HG03039 (cell line): Measurements from ENCODE around the gene ANKRD12.
A peak's percentile ranks its signal among the peaks of the same experiment; 100 is the strongest.
"Not testable (repeated sequence)": the region's sequence is repeated elsewhere in the genome, so short reads cannot be mapped to it uniquely, and the experiment has no call there.

Source experiments
- ATAC-seq: cut with Tn5 transposase; IDR thresholded peaks from one replicate; pipeline ENCODE4 v1.9.1; 2021; ENCODE audit warnings: mild to moderate bottlenecking, moderate library complexity; ENCODE audit not compliant: unreplicated experiment

ANKRD12 gene

DNA sequence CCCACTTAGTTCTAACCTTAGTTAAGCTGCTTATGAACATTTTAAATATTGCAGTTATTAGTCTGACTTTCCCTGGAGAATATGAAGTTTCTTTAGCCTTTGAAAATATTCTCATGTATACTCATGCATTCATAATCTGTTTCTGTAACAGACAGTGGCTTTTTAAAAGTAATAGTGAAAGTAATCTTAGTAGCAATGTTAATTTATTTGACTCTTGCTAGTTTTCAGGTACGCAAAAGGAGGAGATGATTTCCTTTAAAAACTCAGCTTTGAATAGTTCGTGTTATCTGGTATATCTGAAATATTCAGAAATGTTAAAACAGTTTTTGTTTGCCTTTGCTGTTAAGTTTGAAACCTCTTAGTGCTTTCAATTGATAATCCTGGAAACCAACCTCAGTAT lies 3.8 kb downstream of the ANKRD12 start:
- ATAC-seq: no peak

DNA sequence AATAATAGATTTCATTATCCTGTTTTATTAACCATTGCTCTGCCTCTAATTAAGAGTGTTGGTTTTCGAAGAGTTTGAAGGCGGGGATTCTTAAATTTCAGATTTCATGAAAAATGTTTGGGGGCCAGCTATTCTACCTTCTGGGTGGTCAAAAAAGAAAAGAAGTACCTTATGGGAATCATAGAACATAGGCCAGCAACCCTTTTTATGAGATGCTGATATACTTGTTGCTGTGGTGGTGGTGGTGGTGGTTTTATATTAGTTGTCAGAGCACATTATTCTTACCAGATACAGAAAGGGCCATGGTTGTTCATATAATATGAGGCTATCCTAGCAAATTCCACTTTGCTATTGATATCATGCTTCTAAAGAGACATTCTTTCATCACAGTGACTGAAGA lies 4.4 kb downstream of the ANKRD12 start:
- ATAC-seq: no peak

DNA sequence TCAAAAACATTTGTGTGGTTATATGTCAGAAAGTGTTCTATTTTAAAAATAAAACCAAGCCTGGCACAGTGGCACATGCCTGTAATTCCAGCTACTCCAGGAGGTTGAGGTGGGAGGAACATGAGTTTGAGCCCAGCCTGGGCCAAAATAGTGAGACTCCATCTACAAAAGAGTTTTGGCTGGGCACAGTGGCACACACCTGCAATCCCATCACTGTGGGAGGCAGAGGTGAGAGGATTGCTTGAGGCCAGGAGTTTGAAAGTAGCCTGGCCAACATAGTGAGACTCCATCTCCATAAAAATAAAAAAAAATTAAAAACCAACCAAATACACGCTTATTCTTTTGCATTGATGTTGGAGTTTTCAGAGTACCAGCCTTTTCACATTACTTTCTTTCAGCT lies 9.6 kb downstream of the ANKRD12 start:
- ATAC-seq: no peak

DNA sequence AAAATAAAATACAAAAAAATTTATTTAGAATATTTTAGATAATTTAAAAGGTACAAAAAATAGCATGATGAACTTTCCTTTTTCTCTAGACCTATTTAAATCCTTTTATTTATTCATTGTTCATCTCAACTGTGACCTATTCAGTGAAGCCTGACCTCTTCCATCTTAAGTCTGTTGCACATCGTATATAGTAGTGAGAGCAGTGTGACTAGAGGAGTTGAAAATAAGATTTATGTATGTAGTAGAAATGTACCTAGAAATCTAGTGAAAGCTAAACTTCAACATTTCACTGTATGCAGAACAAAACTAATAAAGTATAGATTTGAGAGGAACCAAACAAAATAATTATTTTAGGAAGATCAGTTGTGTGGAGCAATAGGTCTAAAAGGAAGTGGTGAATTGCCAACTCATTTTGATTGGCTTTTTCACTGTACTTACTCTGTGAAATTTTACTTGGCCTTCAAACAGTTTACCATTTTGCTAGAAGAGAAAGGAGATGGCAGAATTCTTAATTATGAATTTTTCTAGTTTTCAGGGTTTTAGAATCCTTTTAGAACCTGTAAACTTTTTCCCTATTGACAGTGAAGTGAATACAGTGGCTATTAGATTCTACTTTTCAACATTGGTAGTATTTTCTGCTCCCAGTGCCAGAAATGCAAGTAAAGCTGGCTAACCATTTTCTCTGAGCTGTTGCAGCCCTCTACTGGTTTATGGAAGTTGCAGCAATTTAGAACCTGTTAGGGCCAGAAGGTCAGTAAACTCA lies 11.0 kb downstream of the ANKRD12 start:
- peak; percentile 39 for ATAC-seq

DNA sequence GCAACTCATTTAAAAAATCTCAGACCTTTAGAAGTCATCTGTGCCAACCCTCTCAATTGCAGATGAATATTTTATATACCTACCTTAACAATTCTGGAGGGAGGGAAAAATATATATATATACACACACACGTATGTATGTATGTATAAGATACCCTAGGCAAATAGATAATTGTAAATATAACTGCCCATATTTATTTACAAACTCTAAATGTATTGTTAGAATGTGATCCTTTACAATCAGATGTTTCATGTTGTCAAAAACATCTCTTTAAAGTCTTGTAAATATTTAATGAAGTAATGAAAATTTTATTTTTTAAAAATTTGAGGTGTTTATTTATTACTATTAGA lies 11.6 kb downstream of the ANKRD12 start:
- no peak for ATAC-seq

DNA sequence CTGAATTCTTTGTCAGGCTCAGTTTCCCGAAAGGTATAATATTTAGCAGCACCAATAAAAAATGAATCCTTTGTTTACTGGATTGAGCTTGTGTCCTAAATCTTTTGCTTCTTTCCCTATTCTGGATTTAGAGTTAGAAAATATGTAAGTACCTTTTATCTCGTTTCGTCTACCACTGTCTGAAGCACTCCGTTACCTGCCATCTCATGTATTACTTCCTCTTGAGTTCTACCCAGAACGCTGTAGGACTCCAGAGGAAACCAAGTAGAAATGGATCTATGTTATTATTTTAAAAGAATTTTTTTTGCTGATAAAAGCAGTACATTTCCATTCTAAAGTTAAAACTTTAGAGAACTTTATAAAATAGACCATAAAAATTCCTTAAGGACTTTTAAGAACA lies 13.5 kb downstream of the ANKRD12 start:
- ATAC-seq: no peak

DNA sequence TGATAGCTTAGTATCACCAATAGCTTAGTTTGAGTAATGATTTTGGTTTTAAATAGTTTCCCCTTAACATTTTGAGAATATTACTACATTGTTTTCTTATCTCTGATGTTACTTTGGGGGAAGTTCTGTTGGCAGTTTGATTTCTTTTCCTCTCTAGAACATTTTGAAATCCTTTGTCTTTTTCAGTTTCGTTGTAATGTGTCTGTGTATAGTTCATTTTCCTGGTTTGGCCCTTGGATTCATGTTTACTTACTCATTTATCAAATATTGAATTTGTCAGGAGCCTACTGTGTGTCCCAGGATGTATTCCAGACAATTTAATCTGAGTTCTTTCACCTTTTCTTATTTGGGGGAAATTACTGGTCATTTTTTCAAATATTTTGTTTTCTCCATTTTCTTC lies 16.7 kb downstream of the ANKRD12 start:
- ATAC-seq: no peak

DNA sequence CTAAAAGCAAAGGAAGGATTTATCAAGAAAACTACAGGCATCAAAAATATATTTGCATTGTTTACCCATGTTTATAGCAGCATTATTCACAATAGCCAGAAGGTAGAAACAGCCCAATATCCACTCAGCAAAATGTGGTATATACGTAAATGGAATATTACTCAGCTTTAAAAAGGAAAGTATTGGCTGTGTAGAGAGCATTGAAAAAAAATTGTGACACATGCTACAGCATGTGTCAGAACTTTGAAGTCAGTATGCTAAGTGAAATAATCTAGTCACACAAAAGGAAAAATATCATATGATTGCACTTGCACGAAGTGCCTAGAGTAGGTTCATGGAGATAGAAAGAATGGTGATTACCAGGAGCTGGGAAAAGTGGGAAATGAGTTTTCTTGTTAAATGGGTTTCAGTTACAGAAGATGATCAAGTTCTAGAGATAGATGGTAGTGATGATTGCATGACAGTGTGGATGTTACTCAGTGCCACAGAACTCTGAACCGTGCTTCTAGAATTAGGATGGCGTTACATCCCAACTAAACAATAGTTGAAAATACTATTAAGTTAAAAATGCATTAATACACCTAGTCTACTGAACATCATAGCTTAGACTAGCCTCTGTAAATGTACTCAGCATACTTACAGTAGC lies 20.1 kb downstream of the ANKRD12 start:
- no peak for ATAC-seq

DNA sequence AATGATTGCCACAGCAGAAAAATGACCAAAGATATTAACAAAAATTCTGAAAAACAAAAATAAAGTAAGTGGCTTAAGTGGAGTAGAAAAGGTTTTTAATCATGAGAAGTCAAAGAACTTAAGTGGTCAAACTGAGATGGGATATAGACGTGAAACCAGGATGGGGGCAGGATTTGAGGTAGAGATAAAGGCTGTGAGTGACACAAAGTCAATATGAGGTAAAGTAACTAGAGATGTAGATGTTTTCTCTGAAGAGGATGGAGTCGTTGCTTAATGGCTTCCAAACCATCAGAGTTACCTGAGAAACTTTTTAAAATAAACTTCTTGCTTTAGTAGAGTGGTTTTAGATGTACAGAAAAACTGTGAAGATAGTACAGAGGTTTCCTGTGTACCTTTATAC lies 21.2 kb downstream of the ANKRD12 start:
- no peak for ATAC-seq

DNA sequence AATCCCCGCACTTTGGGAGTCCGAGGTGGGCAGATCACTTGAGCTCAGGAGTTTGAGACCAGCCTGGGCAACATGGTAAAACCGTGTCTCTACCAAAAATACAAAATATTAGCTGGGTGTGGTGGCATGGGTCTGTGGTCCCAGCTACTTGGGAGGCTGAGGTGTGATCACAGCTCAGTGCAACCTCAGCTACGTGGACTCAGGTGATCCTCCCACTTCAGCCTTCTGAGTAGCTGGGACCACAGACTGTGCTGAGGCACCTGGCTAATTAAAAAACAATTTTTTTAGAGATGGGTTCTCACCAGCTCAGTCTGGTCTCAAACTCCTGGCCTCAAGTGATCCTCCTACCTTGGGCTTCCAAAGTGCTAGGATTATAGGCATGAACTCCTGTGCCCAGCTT lies 23.4 kb downstream of the ANKRD12 start:
- no peak for ATAC-seq

DNA sequence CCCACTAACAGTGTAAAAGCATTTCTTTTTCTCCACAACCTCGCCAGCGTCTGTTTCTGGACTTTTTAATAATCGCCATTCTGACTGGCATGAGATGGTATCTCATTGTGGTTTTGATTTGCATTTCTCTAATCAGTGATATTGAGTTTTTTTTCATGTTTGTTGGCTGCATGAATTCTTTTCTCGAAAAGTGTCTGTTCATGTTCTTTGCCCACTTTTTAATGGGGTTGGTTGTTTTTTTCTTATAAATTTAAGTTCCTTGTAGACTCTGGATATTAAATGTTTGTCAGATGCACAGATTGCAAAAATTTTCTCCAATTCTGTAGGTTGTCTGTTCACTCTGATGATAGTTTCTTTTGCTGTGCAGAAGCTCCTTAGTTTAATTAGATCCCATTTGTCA lies 26.1 kb downstream of the ANKRD12 start:
- not testable (repeated sequence) for ATAC-seq

DNA sequence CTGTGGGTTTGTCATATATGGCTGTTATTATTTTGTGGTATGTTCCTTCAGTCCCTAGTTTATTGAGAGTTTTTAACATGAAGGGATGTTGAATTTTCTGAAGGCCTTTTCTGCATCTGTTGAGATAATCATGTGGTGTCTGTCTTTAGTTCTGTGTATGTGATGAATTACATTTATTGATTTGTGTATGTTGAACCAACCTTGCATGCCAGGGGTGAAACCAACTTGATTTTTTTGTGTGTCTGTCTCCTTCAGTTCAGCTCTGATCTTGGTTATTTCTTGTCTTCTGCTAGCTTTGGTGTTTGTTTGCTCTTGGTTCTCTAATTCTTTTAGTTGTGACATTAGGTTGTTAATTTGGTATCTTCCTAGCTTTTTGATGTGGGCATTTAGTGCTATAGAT lies 27.6 kb downstream of the ANKRD12 start:
- ATAC-seq: not testable (repeated sequence)

DNA sequence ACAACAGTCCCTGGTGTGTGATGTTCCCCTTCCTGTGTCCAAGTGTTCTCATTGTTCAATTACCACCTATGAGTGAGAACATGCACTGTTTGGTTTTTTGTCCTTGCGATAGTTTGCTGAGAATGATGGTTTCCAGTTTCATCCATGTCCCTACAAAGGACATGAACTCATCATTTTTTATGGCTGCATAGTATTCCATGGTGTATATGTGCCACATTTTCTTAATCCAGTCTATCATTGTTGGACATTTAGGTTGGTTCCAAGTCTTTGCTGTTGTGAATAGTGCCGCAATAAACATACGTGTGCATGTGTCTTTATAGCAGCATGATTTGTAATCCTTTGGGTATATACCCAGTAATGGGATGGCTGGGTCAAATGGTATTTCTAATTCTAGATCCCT lies 29.3 kb downstream of the ANKRD12 start:
- not testable (repeated sequence) for ATAC-seq

DNA sequence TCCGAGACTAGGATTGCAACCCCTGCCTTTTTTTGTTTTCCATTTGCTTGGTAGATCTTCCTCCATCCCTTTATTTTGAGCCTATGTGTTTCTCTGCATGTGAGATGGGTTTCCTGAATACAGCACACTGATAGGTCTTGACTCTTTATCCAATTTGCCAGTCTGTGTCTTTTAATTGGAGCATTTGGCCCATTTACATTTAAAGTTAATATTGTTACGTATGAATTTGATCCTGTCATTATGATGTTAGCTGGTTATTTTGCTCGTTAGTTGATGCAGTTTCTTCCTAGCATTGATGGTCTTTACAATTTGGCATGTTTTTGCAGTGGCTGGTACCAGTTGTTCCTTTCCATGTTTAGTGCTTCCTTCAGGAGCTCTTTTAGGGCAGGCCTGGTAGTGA lies 32.9 kb downstream of the ANKRD12 start:
- ATAC-seq: not testable (repeated sequence)

DNA sequence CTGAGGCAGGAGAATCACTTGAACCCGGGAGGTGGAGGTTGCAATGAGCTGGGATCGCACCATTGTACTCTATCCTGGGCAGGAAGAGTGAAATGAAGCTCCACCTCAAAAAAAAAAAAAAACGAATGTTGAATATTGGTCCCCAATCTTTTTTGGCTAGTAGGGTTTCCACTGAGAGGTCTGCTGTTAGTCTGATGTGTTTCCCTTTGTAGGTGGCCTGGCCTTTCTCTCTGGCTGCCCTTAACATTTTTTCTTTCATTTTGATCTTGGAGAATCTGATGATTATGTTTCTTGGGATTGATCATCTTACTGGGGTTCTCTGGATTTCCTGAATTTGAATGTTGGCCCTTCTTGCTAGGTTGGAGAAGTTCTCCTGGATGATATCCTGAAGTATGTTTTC lies 35.3 kb downstream of the ANKRD12 start:
- not testable (repeated sequence) for ATAC-seq

DNA sequence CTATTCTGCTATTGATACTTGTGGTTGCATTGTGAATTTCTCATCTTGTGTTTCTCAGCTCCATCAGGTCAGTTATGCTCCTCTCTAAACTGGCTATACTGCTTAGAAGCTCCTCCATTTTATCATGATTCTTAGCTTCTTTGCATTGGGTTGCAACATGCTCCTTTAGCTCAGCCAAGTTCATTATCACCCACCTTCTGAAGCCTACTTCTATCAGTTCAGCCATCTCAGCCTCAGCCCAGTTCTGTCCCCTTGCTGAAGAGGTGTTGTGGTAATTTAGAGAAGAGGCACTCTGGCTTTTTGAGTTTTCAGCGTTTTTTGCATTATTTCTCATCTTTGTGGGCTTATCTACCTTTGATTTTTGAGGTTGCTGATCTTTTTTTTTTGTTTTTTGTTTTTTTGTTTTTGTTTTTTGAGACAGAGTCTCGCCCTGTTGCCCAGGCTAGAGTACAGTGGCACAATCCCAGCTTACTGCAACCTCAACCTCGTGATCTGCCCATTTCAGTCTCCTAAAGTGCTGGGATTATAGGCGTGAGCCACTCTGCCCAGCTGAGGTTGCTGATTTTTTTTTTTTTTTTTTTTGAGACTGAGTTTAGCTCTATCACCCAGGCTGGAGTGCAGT lies 36.0 kb downstream of the ANKRD12 start:
- no peak for ATAC-seq

DNA sequence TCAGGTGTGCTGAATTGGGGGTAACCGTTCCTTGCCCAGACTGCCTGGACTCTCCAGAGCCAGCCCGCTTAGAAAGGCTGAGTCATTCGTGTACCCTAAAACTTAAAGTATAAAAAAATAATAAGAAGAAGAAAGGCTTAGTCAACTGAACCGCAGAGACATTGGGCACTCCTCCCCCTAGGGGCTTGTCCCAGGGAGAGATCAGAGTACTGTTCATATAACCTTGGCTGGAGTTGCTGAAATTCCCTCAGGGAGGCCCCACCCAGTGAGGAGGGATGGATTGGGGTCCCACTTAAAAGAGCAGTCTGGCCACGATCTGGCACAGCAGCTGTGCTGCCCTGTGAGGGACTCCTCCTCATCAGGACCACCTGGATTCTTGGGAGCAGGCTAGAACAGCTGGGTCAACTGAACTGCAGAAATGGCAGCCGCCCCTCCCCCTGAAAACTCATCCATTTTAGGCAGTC lies 37.2 kb downstream of the ANKRD12 start:
- no peak for ATAC-seq

DNA sequence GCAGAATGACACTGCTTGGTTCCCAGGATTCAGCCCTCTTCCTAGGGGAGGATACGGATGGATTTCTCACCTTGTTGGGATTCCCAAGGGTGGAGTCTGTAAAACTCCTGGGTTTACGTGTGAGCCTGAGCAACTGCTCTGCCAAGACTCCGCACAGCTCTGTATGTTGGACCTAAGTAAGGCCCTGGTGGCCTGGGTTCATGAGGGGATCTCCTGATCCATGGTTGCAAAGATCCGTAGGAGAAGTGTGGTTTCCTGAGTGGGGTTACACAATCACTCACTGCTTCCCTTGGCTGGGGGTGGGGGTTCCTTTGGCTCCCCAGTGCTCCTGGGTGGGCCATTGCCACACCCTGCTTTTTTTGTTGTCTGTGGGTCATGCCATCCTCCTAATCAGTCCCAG lies 37.7 kb downstream of the ANKRD12 start:
- no peak for ATAC-seq

DNA sequence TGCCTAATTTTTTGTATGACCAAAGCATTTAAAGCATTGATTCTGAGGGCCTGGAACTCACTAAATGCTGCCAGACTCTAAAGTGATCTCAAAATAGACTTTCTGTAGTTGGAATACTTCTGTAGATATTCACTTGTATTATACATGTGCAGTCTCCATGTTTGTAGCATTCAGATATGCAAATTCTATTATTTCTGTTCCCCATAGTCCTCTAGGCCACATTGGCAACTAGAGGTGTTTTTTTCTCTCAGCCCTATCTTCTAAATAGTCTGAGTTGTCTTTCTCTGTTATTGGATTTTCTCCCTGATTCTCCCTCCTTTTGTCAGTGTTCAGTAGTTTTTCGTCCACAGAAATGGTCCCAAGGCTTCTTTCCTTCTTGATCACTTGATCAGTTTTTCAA lies 38.5 kb downstream of the ANKRD12 start:
- no peak for ATAC-seq

DNA sequence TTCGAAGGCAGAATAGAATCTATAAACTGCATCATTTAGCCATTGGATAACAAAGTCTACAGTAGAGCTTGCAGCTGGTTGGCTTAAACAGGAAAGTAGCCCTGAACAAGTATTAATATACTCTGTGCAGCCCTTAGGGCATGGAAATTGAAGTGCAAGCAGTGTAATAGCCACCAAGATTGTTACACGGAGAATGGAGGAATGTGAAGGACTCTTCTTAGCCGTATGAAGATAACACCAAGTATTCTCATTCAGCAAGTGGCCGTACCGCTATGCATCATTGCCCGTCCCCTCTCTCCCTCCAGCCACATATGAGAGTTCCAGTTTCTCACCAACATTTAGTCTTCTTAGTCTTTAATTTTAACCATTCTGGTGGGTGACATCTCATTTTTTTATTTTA lies 40.5 kb downstream of the ANKRD12 start:
- no peak for ATAC-seq

DNA sequence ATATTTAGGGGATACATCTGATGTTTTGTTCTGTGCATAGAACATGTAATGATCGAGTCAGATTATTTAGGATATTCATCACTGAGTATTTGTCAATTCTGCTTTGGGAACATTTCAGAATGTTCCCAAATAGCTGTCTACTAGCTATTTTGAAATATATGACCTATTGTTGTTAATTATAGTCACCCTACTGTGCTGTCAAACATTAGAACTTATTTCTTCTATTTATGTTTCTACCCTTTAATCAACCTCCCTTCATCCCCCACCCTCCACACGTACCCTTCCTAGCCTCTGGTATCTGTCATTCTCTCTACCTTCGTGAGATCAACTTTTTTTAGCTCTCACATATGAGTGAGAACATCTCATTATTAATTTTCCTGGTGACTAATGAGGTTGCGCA lies 40.9 kb downstream of the ANKRD12 start:
- no peak for ATAC-seq

DNA sequence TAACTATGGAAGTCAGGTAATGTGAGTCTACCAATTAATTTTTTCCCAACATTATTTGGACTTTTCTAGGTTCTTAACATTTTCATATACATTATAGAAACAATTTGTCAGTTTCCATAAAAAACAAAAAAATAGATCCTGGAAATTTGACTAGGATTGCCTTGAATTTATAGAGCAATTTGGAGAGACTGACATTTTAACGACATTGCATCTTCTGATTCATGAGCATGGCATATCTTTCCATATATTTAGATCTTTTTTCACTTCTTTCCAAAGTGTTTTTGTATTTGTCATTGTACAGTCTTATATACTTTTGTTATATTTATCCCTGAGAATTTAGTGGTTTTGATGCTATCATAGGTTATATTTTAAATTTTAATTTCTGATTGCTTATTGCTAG lies 42.0 kb downstream of the ANKRD12 start:
- ATAC-seq: no peak
